Neural cell (in vitro differentiated cells): ENCODE measurements around the gene ZNF460.

ENCODE experiments used
- CTCF ChIP-seq: fragments of 450-650 bp; IDR thresholded peaks from 2 replicates; pipeline ENCODE4 v1.5.1; 2014; ENCODE audit warnings: antibody characterized with exemption, mild to moderate bottlenecking, moderate library complexity; ENCODE audit not compliant: poor library complexity, severe bottlenecking
- EP300 ChIP-seq: fragments of 450-650 bp; conservative IDR thresholded peaks from 2 replicates; pipeline ENCODE4 v1.6.1; 2014; ENCODE audit warnings: antibody characterized with exemption, mild to moderate bottlenecking, moderate library complexity; ENCODE audit not compliant: poor library complexity, severe bottlenecking
- EZH2 ChIP-seq: fragments of 200-600, 300-800 bp; shearing (Covaris generic), sonication (generic); IDR thresholded peaks from 2 replicates; pipeline ENCODE4 v1.6.1; 2014; ENCODE audit warnings: antibody characterized with exemption, low read length, borderline replicate concordance, mild to moderate bottlenecking; ENCODE audit not compliant: insufficient read depth, poor library complexity, severe bottlenecking
- MXI1 ChIP-seq: fragments of 450-650 bp; conservative IDR thresholded peaks from 2 replicates; pipeline ENCODE4 v1.6.1; 2014; ENCODE audit warnings: antibody characterized with exemption, mild to moderate bottlenecking; ENCODE audit not compliant: poor library complexity, severe bottlenecking
- RAD21 ChIP-seq: fragments of 450-650 bp; conservative IDR thresholded peaks from 2 replicates; pipeline ENCODE4 v1.6.1; 2014; ENCODE audit warnings: antibody characterized with exemption, mild to moderate bottlenecking, moderate library complexity
- REST ChIP-seq: IDR thresholded peaks from 2 replicates; pipeline ENCODE4 v1.6.1; 2012; ENCODE audit warnings: borderline replicate concordance
- TAF1 ChIP-seq: IDR thresholded peaks from 2 replicates; pipeline ENCODE4 v1.6.1; 2012; ENCODE audit warnings: low read depth

- TF ChIP-seq CTCF = no peak
- TF ChIP-seq RAD21 = no peak
- TF ChIP-seq REST = no peak
- no peak for TF ChIP-seq EP300
- TF ChIP-seq TAF1 = no peak
- TF ChIP-seq MXI1 = no peak
- TF ChIP-seq EZH2 = no peak
These were observed 10.7 kb downstream of the ZNF460 start for GRCh38 chr19:57290970-57291369.
